ENCODE data around the gene USH2A.

The USH2A gene

GRCh38 chr1:215786997-215787396 lies 636.3 kb downstream of the USH2A start:
- DNase-seq (ENCODE audit: low read depth in 2 of 2) = no peak

DNA sequence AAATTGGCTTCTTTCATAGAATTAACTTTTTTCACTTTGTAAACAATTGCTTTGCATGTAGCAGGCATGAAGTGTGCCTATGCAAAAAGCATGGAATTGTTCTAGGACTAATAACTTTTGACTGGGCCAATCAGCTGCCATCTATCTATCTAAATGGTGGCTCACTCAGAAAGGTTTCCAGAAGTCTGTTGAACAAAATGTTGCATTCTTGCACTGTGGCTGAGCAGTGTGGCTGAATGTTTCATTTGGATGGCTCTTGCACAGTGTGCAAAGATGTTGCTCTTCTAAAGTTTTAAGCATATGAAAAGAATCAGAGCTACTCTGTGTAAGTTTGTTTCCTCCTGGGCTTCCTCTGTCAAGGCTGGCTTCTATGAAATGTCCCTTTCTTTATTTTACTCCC lies 642.6 kb downstream of the USH2A start:
- DNase-seq (ENCODE audit: low read depth in 2 of 2) = no peak

DNA sequence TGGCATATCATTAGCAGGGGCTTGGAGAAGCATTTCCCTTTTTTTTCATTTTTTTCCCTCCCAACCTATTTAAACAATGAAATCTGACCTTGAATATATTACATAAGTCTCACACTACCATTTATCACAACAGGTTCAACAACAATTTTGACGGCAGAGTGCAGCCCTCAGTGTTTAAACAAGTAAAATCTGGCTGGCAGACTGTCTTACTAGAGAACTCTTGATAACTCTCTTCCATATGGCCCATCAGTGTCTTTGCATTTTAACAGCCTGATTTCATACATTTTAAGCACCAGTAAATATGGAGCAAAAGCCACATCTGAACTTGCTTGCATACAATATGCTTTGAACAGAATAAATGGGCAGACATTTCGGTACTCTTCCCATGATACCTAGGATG lies 643.1 kb downstream of the USH2A start:
- DNase-seq (ENCODE audit: low read depth in 2 of 2) = no peak

DNA sequence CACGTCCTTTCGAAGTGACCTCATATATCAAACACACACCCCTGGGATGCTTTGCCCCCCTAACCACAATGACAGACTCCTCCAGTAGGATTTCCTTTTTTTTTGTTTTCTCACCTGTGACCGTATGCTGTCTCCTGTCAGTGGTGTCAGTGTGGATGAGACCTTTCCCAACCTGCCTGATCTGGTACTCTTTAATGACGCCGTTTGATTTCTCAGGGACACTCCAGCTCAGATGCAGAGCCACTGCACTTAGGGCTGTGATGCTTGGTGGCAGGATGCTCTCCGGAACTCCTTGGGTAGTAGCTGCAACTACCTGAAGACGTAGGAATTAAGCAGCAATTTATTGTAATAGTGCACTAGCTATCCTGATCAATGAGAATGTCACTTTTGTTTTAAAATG lies 643.5 kb downstream of the USH2A start:
- DNase-seq (ENCODE audit: low read depth in 2 of 2) = no peak

GRCh38 chr1:215777370-215777925 lies 645.8 kb downstream of the USH2A start:
- no peak for DNase-seq (ENCODE audit: low read depth in 2 of 2)

GRCh38 chr1:215776336-215776735 lies 646.9 kb downstream of the USH2A start:
- no peak for DNase-seq (ENCODE audit: low read depth in 2 of 2)

DNA sequence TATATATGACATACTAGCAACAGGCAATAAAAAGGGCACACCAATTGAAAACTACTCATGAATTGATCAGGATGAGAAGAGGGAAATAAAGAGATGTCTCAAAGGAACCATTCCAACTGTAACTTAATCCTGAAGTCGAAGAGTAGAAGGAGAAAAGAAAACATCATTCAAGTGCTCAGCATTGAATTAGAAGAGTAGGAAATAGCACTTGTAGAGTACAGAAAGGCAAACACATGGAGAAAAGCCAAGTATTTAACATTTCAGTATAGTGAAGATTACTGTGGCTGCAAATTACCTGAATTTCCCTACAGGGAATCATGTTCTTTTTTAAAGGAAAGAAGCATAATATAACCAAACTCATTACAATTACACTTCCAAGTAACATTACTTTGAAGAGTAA lies 651.1 kb downstream of the USH2A start:
- DNase-seq (ENCODE audit: low read depth in 2 of 2) = no peak

- no peak for DNase-seq (ENCODE audit: low read depth in 2 of 2)
Measured at GRCh38 chr1:215768303-215768702, 654.9 kb downstream of the USH2A start.

DNA sequence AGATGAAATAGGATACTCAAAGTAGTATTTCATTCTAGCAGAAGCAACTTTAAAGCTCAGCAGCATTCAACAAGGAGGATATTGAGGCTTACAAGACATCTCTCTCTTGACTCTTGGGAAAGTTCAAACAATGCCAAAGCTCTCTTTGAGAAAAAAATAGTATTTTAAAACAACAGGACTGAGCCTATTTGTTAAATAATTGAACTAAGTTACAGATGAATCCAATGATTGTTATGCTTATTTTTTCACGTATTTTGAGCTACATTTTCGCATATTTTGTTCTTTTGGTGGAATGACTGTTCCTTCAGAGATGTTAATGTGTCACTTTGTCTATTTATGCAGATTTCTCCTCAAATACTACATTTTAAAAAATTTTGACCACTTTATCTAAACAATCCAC lies 655.5 kb downstream of the USH2A start:
- DNase-seq (ENCODE audit: low read depth in 2 of 2) = no peak

DNA sequence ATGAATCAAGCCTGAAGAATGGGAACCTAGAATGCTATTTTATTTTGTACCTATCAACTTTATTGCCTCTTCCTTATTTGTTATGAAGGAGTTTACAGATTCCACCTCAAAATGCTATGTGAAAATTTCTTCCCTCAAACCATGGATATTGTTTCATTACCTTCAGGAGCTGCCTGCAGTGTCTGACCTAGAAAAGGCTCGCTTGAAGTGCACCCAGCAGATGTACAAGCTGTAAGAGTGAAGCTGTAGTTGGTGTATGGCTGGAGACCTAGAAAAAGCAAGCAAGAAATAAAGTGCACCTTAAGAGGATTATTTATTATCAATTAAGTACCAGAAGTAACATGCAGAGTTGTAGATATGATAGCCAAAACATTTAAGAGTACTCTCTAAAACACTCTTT lies 656.7 kb downstream of the USH2A start:
- DNase-seq (ENCODE audit: low read depth in 2 of 2) = no peak

- DNase-seq (ENCODE audit: low read depth in 2 of 2) = no peak
Measured at GRCh38 chr1:215765833-215766232, 657.4 kb downstream of the USH2A start.

GRCh38 chr1:215761446-215761845 lies 661.8 kb downstream of the USH2A start:
- no peak for DNase-seq (ENCODE audit: low read depth in 2 of 2)

- DNase-seq (ENCODE audit: low read depth in 2 of 2) = no peak
Measured at GRCh38 chr1:215754112-215754511, 669.1 kb downstream of the USH2A start.

- DNase-seq (ENCODE audit: low read depth in 2 of 2) = no peak
Measured at GRCh38 chr1:215749414-215749813, 673.8 kb downstream of the USH2A start.

DNA sequence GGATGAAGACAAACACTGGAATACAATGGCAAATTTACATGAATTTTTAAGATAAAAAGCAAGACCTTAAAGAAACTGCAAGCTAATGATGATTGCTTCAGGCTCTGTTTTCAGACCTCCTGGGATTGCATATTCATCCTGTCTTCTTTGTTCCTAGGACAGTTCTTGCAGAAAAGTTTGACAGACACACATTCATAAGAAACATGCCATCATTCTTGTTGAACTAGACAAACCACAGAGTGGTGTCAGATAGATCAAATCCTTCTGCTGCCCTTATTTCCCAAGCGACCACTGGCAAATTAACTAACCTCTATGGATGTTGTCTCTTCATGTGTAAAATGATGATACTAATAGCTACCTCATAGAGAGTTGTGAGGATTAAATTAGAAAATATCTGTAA lies 674.8 kb downstream of the USH2A start:
- no peak for DNase-seq (ENCODE audit: low read depth in 2 of 2)

DNA sequence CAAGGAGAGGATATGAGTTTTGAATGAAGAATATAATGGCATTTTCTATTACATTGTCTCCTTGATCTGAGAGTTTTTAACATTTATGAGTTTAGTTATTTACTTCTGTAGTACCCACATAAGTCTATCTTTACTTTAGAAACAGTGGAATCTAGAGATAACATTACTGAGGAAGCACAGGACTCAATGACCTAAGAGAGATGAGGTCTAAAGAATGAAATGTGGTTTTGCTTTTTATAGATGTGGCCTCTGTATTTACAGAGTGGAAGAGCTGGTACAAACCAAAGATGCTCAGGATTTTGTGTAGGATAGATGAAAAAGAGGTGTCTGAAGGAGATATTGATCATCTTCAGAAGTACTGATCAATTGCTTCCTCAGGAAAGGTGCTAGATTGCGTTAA lies 678.8 kb downstream of the USH2A start:
- no peak for DNase-seq (ENCODE audit: low read depth in 2 of 2)

DNA sequence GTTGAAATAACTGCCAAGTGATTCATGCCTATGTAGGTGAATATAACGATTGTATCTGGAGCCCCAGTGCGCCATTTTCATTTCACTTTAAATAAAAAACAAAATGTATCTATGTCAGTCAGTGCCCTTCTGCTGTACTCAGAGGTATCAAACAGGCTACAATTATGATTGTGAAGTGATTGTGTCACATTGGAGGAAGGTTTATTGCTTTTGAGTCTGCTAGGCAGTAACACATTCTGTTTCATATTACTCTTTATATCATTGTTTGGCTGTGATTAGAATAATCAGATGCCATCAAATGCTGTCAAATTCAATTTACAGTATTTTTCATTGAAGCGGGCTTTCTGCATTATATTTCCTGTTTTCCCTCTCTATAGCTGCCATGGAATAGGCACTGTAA lies 684.2 kb downstream of the USH2A start:
- DNase-seq (ENCODE audit: low read depth in 2 of 2) = no peak

- DNase-seq (ENCODE audit: low read depth in 2 of 2) = no peak
Measured at GRCh38 chr1:215731699-215732098, 691.5 kb downstream of the USH2A start.

GRCh38 chr1:215730600-215730999 lies 692.6 kb downstream of the USH2A start:
- DNase-seq (ENCODE audit: low read depth in 2 of 2) = no peak

GRCh38 chr1:215728169-215728568 lies 695.1 kb downstream of the USH2A start:
- no peak for DNase-seq (ENCODE audit: low read depth in 2 of 2)

- DNase-seq (ENCODE audit: low read depth in 2 of 2) = no peak
Measured at GRCh38 chr1:215720126-215720525, 703.1 kb downstream of the USH2A start.

DNA sequence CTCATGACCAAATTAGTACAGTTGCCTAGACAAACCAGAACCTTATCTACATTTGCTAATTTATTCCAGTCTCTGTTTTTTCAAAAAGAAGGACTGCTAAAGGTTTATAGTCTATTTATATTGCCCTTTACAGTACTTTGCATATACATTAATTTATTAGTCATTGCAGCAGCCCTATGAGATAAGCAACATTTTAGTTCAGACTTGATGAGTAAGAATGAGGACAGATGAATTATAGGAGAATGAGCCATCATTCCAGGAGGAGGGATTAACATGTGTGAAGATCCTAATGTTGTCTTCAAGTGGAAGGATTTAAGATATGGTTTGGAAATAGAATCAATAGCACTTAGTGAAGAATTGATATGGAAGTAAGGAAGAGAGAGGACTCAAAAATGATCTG lies 703.7 kb downstream of the USH2A start:
- no peak for DNase-seq (ENCODE audit: low read depth in 2 of 2)

DNA sequence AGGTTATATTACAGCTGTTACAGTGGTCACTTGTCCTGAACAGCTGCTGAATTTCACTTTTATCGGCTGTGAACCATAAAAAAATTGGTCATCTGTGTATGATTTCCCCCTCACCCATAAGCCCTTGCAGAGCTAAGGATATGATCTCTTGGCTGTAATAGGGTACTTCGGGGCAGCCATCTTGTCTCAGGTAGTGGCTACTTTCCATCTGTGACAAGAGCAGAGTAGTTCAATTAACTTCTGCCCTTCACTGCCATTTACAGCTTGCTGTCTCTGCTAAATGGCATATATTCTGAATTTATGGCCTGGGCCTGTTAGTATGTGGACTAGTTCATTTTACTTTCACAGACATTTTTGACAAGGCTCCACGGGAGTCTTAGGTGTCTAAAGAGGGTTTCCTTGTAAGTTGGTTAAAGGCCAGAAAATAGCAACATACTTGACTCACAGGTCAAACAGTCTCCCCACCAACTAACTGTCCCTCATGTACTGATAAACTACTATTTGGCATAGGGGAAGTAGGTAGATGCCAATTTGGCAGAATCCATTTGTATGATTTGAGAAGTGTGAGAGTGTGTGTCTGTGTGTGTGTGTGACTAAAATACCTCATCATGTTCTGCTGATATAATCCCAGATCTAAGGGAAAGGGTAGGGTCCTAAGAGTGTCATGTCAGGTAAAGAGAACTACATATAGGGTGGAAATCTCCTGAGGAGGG lies 704.5 kb downstream of the USH2A start:
- no peak for DNase-seq (ENCODE audit: low read depth in 2 of 2)

Data from stimulated activated CD8-positive, alpha-beta memory T cell treated with anti-CD3 and anti-CD28 coated beads, Interleukin-7, amount 100 ng/mL, for 4 hours (primary cell).